Measurements from ENCODE around the gene DNMT1.

The DNMT1 gene

GRCh38 chr19:10110076-10110971, 84.4 kb downstream of the DNMT1 start:
- TF ChIP-seq GATA2 (IDR thresholded peaks at IDR 0.05; ENCODE audit: low read depth, low read length): no peak
- TF ChIP-seq GATA3 (IDR thresholded peaks at IDR 0.05; ENCODE audit: low read depth, low read length): no peak

GRCh38 chr19:10109528-10109927, 85.2 kb downstream of the DNMT1 start:
- TF ChIP-seq GATA3 (IDR thresholded peaks at IDR 0.05; ENCODE audit: low read depth, low read length) (no peak), GATA2 (IDR thresholded peaks at IDR 0.05; ENCODE audit: low read depth, low read length) (no peak)

- no peak for TF ChIP-seq GATA3 (IDR thresholded peaks at IDR 0.05; ENCODE audit: low read depth, low read length)
- no peak for TF ChIP-seq GATA2 (IDR thresholded peaks at IDR 0.05; ENCODE audit: low read depth, low read length)
These were observed 86.9 kb downstream of the DNMT1 start for GRCh38 chr19:10107817-10108367.

- TF ChIP-seq GATA3 (IDR thresholded peaks at IDR 0.05; ENCODE audit: low read depth, low read length): no peak
- TF ChIP-seq GATA2 (IDR thresholded peaks at IDR 0.05; ENCODE audit: low read depth, low read length): no peak
These were observed 87.5 kb downstream of the DNMT1 start for GRCh38 chr19:10107254-10107653.

GRCh38 chr19:10106100-10106936, 88.4 kb downstream of the DNMT1 start, which contains the start of gene PPAN:
Gene PPAN, plus strand, starts transcription at chr19:10106362. Its CDS starts 33 bp downstream, at chr19:10106395.
- TF ChIP-seq GATA2 (IDR thresholded peaks at IDR 0.05; ENCODE audit: low read depth, low read length) (peak; percentile 88), GATA3 (IDR thresholded peaks at IDR 0.05; ENCODE audit: low read depth, low read length) (no peak)

- TF ChIP-seq GATA2 (IDR thresholded peaks at IDR 0.05; ENCODE audit: low read depth, low read length) (no peak), GATA3 (IDR thresholded peaks at IDR 0.05; ENCODE audit: low read depth, low read length) (no peak)
These were observed 89.1 kb downstream of the DNMT1 start for GRCh38 chr19:10105509-10106099.

GRCh38 chr19:10104665-10105508, 89.9 kb downstream of the DNMT1 start:
- no peak for TF ChIP-seq GATA3 (IDR thresholded peaks at IDR 0.05; ENCODE audit: low read depth, low read length)

GRCh38 chr19:10104130-10104513, 90.6 kb downstream of the DNMT1 start:
- TF ChIP-seq GATA2 (IDR thresholded peaks at IDR 0.05; ENCODE audit: low read depth, low read length) (no peak), GATA3 (IDR thresholded peaks at IDR 0.05; ENCODE audit: low read depth, low read length) (no peak)

GRCh38 chr19:10102787-10103236, 91.9 kb downstream of the DNMT1 start:
- no peak for TF ChIP-seq GATA3 (IDR thresholded peaks at IDR 0.05; ENCODE audit: low read depth, low read length)
- TF ChIP-seq GATA2 (IDR thresholded peaks at IDR 0.05; ENCODE audit: low read depth, low read length): no peak

- no peak for TF ChIP-seq GATA3 (IDR thresholded peaks at IDR 0.05; ENCODE audit: low read depth, low read length)
- TF ChIP-seq GATA2 (IDR thresholded peaks at IDR 0.05; ENCODE audit: low read depth, low read length): no peak
These were observed 94.5 kb downstream of the DNMT1 start for GRCh38 chr19:10100163-10100785.

- TF ChIP-seq GATA2 (IDR thresholded peaks at IDR 0.05; ENCODE audit: low read depth, low read length) (no peak), GATA3 (IDR thresholded peaks at IDR 0.05; ENCODE audit: low read depth, low read length) (no peak)
These were observed 98.2 kb downstream of the DNMT1 start for GRCh38 chr19:10096615-10096963.

- no peak for TF ChIP-seq GATA3 (IDR thresholded peaks at IDR 0.05; ENCODE audit: low read depth, low read length)
- TF ChIP-seq GATA2 (IDR thresholded peaks at IDR 0.05; ENCODE audit: low read depth, low read length): peak; percentile 4; the same call in 1 of the 2 replicates
These were observed 98.7 kb downstream of the DNMT1 start for GRCh38 chr19:10095948-10096614.
